Measurements from ENCODE around the gene LIN7A.
"Not testable (repeated sequence)": the region's sequence is repeated elsewhere in the genome, so short reads cannot be mapped to it uniquely, and the experiment has no call there.

LIN7A gene

GRCh38 chr12:80901661-80902060 is 36.1 kb downstream of the LIN7A start:
- DNase-seq (no peak), ATAC-seq (replicated peaks) (no peak)
- no peaks in the 10 kb centered on the region for H3K4me1 Mint-ChIP-seq (ENCODE audit: low read depth in 2 of 2)
- H3K27me3 Mint-ChIP-seq = no peaks in the 10 kb centered on the region
- peaks cover 4 to 32% of the 10 kb centered on the region in 2 donors for H3K9me3 Mint-ChIP-seq
- H3K36me3 Mint-ChIP-seq (ENCODE audit: insufficient read depth) = no peaks in the 10 kb centered on the region
- H3K4me3 Mint-ChIP-seq = no peak overlapping the region
- H3K27ac Mint-ChIP-seq = no peak overlapping the region

GRCh38 chr12:80895240-80895639 is 42.5 kb downstream of the LIN7A start:
- Mint-ChIP-seq H3K4me3 (no peak overlapping the region), H3K27ac (no peak overlapping the region), H3K4me1 (ENCODE audit: low read depth in 2 of 2) (no peaks in the 10 kb centered on the region), H3K36me3 (ENCODE audit: insufficient read depth) (no peaks in the 10 kb centered on the region), H3K9me3 (peaks cover 10 to 33% of the 10 kb centered on the region in 2 donors), H3K27me3 (no peaks in the 10 kb centered on the region)
- DNase-seq (no peak), ATAC-seq (replicated peaks) (no peak)

GRCh38 chr12:80894179-80894578 is 43.6 kb downstream of the LIN7A start:
- H3K4me1 Mint-ChIP-seq (ENCODE audit: low read depth in 2 of 2) = no peaks in the 10 kb centered on the region
- DNase-seq (no peak), ATAC-seq (replicated peaks) (no peak)
- H3K4me3 Mint-ChIP-seq = no peak overlapping the region
- H3K36me3 Mint-ChIP-seq (ENCODE audit: insufficient read depth) = no peaks in the 10 kb centered on the region
- H3K9me3 Mint-ChIP-seq = peaks cover 11 to 26% of the 10 kb centered on the region in 2 donors
- no peak overlapping the region for H3K27ac Mint-ChIP-seq
- no peaks in the 10 kb centered on the region for H3K27me3 Mint-ChIP-seq

- no peaks in the 10 kb centered on the region for H3K4me1 Mint-ChIP-seq (ENCODE audit: low read depth in 2 of 2)
- H3K36me3 Mint-ChIP-seq (ENCODE audit: insufficient read depth) = no peaks in the 10 kb centered on the region
- H3K9me3 Mint-ChIP-seq = peaks cover 11 to 13% of the 10 kb centered on the region in 2 donors
- no peak for DNase-seq
- H3K27ac Mint-ChIP-seq = no peak overlapping the region
- no peaks in the 10 kb centered on the region for H3K27me3 Mint-ChIP-seq
- no peak overlapping the region for H3K4me3 Mint-ChIP-seq
- no peak for ATAC-seq (replicated peaks)
Observed at GRCh38 chr12:80892597-80893445, 44.9 kb downstream of the LIN7A start.

GRCh38 chr12:80884651-80885050 is 53.1 kb downstream of the LIN7A start:
- no peaks in the 10 kb centered on the region for H3K36me3 Mint-ChIP-seq (ENCODE audit: insufficient read depth)
- DNase-seq (no peak), ATAC-seq (replicated peaks) (no peak)
- H3K27me3 Mint-ChIP-seq = no peaks in the 10 kb centered on the region
- no peak overlapping the region for H3K27ac Mint-ChIP-seq
- peaks cover 6 to 12% of the 10 kb centered on the region in 2 donors for H3K9me3 Mint-ChIP-seq
- no peak overlapping the region for H3K4me3 Mint-ChIP-seq
- H3K4me1 Mint-ChIP-seq (ENCODE audit: low read depth in 2 of 2) = peaks cover 0 to 2% of the 10 kb centered on the region in 2 donors

- no peaks in the 10 kb centered on the region for H3K36me3 Mint-ChIP-seq (ENCODE audit: insufficient read depth)
Observed at GRCh38 chr12:80881106-80881505, 56.6 kb downstream of the LIN7A start.

GRCh38 chr12:80878452-80878851 is 59.3 kb downstream of the LIN7A start:
- H3K9me3 Mint-ChIP-seq; H3K4me1 Mint-ChIP-seq (ENCODE audit: low read depth in 2 of 2); H3K4me3 Mint-ChIP-seq; H3K27me3 Mint-ChIP-seq; H3K36me3 Mint-ChIP-seq (ENCODE audit: insufficient read depth); H3K27ac Mint-ChIP-seq; ATAC-seq (replicated peaks); DNase-seq: not testable (repeated sequence)

More at GRCh38 chr12:80881106-80881505, 56.6 kb downstream of the LIN7A start:
- Mint-ChIP-seq H3K27ac (no peak overlapping the region), H3K4me3 (no peak overlapping the region), H3K9me3 (peaks cover 0 to 6% of the 10 kb centered on the region in 2 donors), H3K4me1 (ENCODE audit: low read depth in 2 of 2) (no peaks in the 10 kb centered on the region), H3K27me3 (no peaks in the 10 kb centered on the region)
- ATAC-seq (replicated peaks) (no peak), DNase-seq (no peak)

GRCh38 chr12:80877721-80878265 is 59.9 kb downstream of the LIN7A start:
- no peak for ATAC-seq (replicated peaks)
- Mint-ChIP-seq H3K27ac (no peak overlapping the region), H3K4me3 (no peak overlapping the region), H3K36me3 (ENCODE audit: insufficient read depth) (no peaks in the 10 kb centered on the region), H3K9me3 (peaks cover 0 to 7% of the 10 kb centered on the region in 2 donors), H3K4me1 (ENCODE audit: low read depth in 2 of 2) (no peaks in the 10 kb centered on the region), H3K27me3 (no peaks in the 10 kb centered on the region)
- no peak for DNase-seq

GRCh38 chr12:80872053-80872452 is 65.7 kb downstream of the LIN7A start:
- peaks cover 0 to 10% of the 10 kb centered on the region in 2 donors for H3K9me3 Mint-ChIP-seq
- H3K4me1 Mint-ChIP-seq (ENCODE audit: low read depth in 2 of 2) = no peaks in the 10 kb centered on the region
- DNase-seq = no peak
- H3K36me3 Mint-ChIP-seq (ENCODE audit: insufficient read depth) = no peaks in the 10 kb centered on the region
- ATAC-seq (replicated peaks) = no peak
- H3K27ac Mint-ChIP-seq = no peak overlapping the region
- H3K4me3 Mint-ChIP-seq = no peak overlapping the region
- no peaks in the 10 kb centered on the region for H3K27me3 Mint-ChIP-seq

- Mint-ChIP-seq H3K4me3 (no peak overlapping the region), H3K9me3 (peaks cover 10% of the 10 kb centered on the region in 2 donors), H3K4me1 (ENCODE audit: low read depth in 2 of 2) (no peaks in the 10 kb centered on the region), H3K27me3 (no peaks in the 10 kb centered on the region), H3K27ac (no peak overlapping the region), H3K36me3 (ENCODE audit: insufficient read depth) (no peaks in the 10 kb centered on the region)
- ATAC-seq (replicated peaks) (no peak), DNase-seq (no peak)
Observed at GRCh38 chr12:80869264-80869663, 68.5 kb downstream of the LIN7A start.

GRCh38 chr12:80868576-80868975 is 69.2 kb downstream of the LIN7A start:
- no peak for DNase-seq
- Mint-ChIP-seq H3K27ac (no peak overlapping the region), H3K4me1 (ENCODE audit: low read depth in 2 of 2) (no peaks in the 10 kb centered on the region), H3K36me3 (ENCODE audit: insufficient read depth) (no peaks in the 10 kb centered on the region), H3K4me3 (no peak overlapping the region), H3K27me3 (no peaks in the 10 kb centered on the region), H3K9me3 (peaks cover 10% of the 10 kb centered on the region in 2 donors)
- ATAC-seq (replicated peaks) = no peak

GRCh38 chr12:80867941-80868340 is 69.8 kb downstream of the LIN7A start:
- Mint-ChIP-seq H3K27ac (no peak overlapping the region), H3K4me3 (no peak overlapping the region), H3K36me3 (ENCODE audit: insufficient read depth) (no peaks in the 10 kb centered on the region), H3K4me1 (ENCODE audit: low read depth in 2 of 2) (no peaks in the 10 kb centered on the region), H3K9me3 (peaks cover 10 to 13% of the 10 kb centered on the region in 2 donors), H3K27me3 (no peaks in the 10 kb centered on the region)
- ATAC-seq (replicated peaks) = no peak
- DNase-seq = no peak

GRCh38 chr12:80864046-80864735 is 73.5 kb downstream of the LIN7A start:
- H3K27me3 Mint-ChIP-seq = no peaks in the 10 kb centered on the region
- peaks cover 13 to 17% of the 10 kb centered on the region in 2 donors for H3K9me3 Mint-ChIP-seq
- no peak for ATAC-seq (replicated peaks)
- H3K27ac Mint-ChIP-seq = no peak overlapping the region
- no peak for DNase-seq
- no peaks in the 10 kb centered on the region for H3K36me3 Mint-ChIP-seq (ENCODE audit: insufficient read depth)
- H3K4me1 Mint-ChIP-seq (ENCODE audit: low read depth in 2 of 2) = no peaks in the 10 kb centered on the region
- H3K4me3 Mint-ChIP-seq = no peak overlapping the region

- Mint-ChIP-seq H3K4me1 (ENCODE audit: low read depth in 2 of 2) (no peaks in the 10 kb centered on the region), H3K27me3 (no peaks in the 10 kb centered on the region)
Observed at GRCh38 chr12:80862531-80862930, 75.2 kb downstream of the LIN7A start.

More at GRCh38 chr12:80862531-80862930, 75.2 kb downstream of the LIN7A start:
- H3K36me3 Mint-ChIP-seq (ENCODE audit: insufficient read depth) = no peaks in the 10 kb centered on the region
- no peak overlapping the region for H3K4me3 Mint-ChIP-seq
- DNase-seq (no peak), ATAC-seq (replicated peaks) (no peak)
- H3K27ac Mint-ChIP-seq = no peak overlapping the region
- H3K9me3 Mint-ChIP-seq = peaks cover 11 to 17% of the 10 kb centered on the region in 2 donors

All from effector memory CD8-positive, alpha-beta T cell (primary cell).